HepG2 (cell line): ENCODE data around the gene DNAJC5. TPM values are rescaled to one million over a fixed set of nuclear protein-coding genes. Genes with fewer than 3 reads are reported as not detected.

Source experiments
- ASH2L ChIP-seq: fragments of 300-600, 200-600 bp; sonication (generic); IDR thresholded peaks from 2 replicates; pipeline ENCODE4 v1.7.0; 2017; ENCODE audit warnings: low read depth, mild to moderate bottlenecking, moderate library complexity, mixed read lengths, low read length; ENCODE audit not compliant: insufficient read length
- ETV5 ChIP-seq: IDR thresholded peaks from 2 replicates; pipeline ENCODE4 v1.6.1; 2018; ENCODE audit warnings: missing biosample characterization, missing genetic modification reagents, inconsistent platforms, borderline replicate concordance
- FOSL1 ChIP-seq: sonication (generic); formaldehyde crosslinking; IDR thresholded peaks from 2 replicates; pipeline ENCODE4 v1.9.0; 2021; ENCODE audit warnings: missing genetic modification reagents, borderline replicate concordance
- HINFP ChIP-seq: sonication (generic); formaldehyde crosslinking; IDR thresholded peaks from 2 replicates; pipeline ENCODE4 v1.4.0; 2020; ENCODE audit warnings: low read depth, mild to moderate bottlenecking, missing genetic modification reagents
- KDM2A ChIP-seq: sonication (generic); formaldehyde crosslinking; IDR thresholded peaks from 2 replicates; pipeline ENCODE4 v1.4.0; 2020; ENCODE audit warnings: low read depth, missing genetic modification reagents, borderline replicate concordance
- PLSCR1 ChIP-seq: sonication (generic); formaldehyde crosslinking; IDR thresholded peaks from 2 replicates; pipeline ENCODE4 v1.5.0; 2020; ENCODE audit warnings: missing genetic modification reagents, mild to moderate bottlenecking, borderline replicate concordance
- RAD51 ChIP-seq: fragments of 450-650 bp; IDR thresholded peaks from 2 replicates; pipeline ENCODE4 v1.6.1; 2016; ENCODE audit warnings: borderline replicate concordance
- RBM39 ChIP-seq: fragments of 200-400 bp; formaldehyde crosslinking; IDR thresholded peaks from one replicate; pipeline ENCODE4 v1.6.1; 2018; ENCODE audit warnings: antibody characterized with exemption, mild to moderate bottlenecking, low read depth, low read length; ENCODE audit not compliant: poor library complexity, severe bottlenecking
- RFX5 ChIP-seq: IDR thresholded peaks from 2 replicates; pipeline ENCODE4 v1.6.1; 2011; ENCODE audit warnings: low read depth, low read length, improper control_type of control experiment
- SIX4 ChIP-seq: sonication (generic); formaldehyde crosslinking; IDR thresholded peaks from 2 replicates; pipeline ENCODE4 v1.4.0; 2020; ENCODE audit warnings: missing genetic modification reagents
- SP4 ChIP-seq: sonication (generic); formaldehyde crosslinking; IDR thresholded peaks from 2 replicates; pipeline ENCODE4 v1.8.1; 2023; ENCODE audit warnings: mild to moderate bottlenecking, missing genetic modification reagents
- SRSF4 ChIP-seq: fragments of 200-400 bp; formaldehyde crosslinking; IDR thresholded peaks from one replicate; pipeline ENCODE4 v1.6.1; 2018; ENCODE audit warnings: mild to moderate bottlenecking, low read depth, low read length, moderate library complexity; ENCODE audit not compliant: poor library complexity, severe bottlenecking
- TRIM24 ChIP-seq: sonication (generic); formaldehyde crosslinking; IDR thresholded peaks from 2 replicates; pipeline ENCODE4 v1.8.0; 2022; ENCODE audit warnings: mild to moderate bottlenecking, missing genetic modification reagents
- ZBTB40 ChIP-seq, 2 experiments: fragments of 450-650 bp in 1 of 2; sonication (generic) in 1 of 2; formaldehyde crosslinking in 1 of 2; IDR thresholded peaks; 2 replicates each; pipeline versions ENCODE4 v1.6.1 to v1.8.0; 2016 to 2022; ENCODE audit warnings: antibody characterized with exemption in 1 of 2, mild to moderate bottlenecking in 1 of 2, missing genetic modification reagents in 1 of 2
- ZNF558 ChIP-seq: sonication (generic); formaldehyde crosslinking; IDR thresholded peaks from 2 replicates; pipeline ENCODE4 v1.9.0; 2022; ENCODE audit warnings: mild to moderate bottlenecking, missing genetic modification reagents, borderline replicate concordance
- ZNF747 ChIP-seq: sonication (generic); formaldehyde crosslinking; IDR thresholded peaks from 2 replicates; pipeline ENCODE4 v1.8.1; 2023; ENCODE audit warnings: missing genetic modification reagents, mild to moderate bottlenecking, borderline replicate concordance
- ZNF772 ChIP-seq: sonication (generic); formaldehyde crosslinking; IDR thresholded peaks from 2 replicates; pipeline ENCODE4 v1.5.0; 2020; ENCODE audit warnings: mild to moderate bottlenecking, missing genetic modification reagents
- polyA plus RNA-seq, 8 experiments: library from polyadenylated mRNA; depleted of rRNA in 3 of 8; stranded (reverse) in 7 of 8; unstranded in 1 of 8; fragments of >200 nt; fragmentation: Illumina TruSeq in 4 of 8; extraction: Trizol in 4 of 8; gene quantifications; 2 replicates each; pipeline versions ENCODE4 v1.2.1 to v1.2.3, GENCODE V29; 2011 to 2016; ENCODE audit warnings: low read depth in 4 of 8, missing spikeins in 1 of 8, mixed read lengths in 1 of 8; ENCODE audit not compliant: insufficient read depth in 1 of 8
- total RNA-seq, 5 experiments: library from RNA; depleted of rRNA; stranded (reverse); fragments of >200 nt; fragmentation: Illumina TruSeq; extraction: Trizol; gene quantifications; 2 replicates each; pipeline ENCODE4 v1.2.3, GENCODE V29; 2016; ENCODE audit warnings: low read depth in 1 of 5

Gene DNAJC5
- total and polyA plus RNA-seq, 2 of the 13 experiments (the other 11 are each of a cell fraction or from before 2014, with no cell fraction given) = 42.8 to 64.5 TPM

- TF ChIP-seq HINFP (CRISPR knock-in tag) (no peak; the same call in 1 of the 2 replicates), ZNF772 (no peak), ZNF558 (CRISPR knock-in tag) (no peak), RAD51 (no peak), SP4 (CRISPR knock-in tag) (peak; percentile 12; the same call in 1 of the 2 replicates), FOSL1 (CRISPR knock-in tag) (no peak), ASH2L (no peak), KDM2A (CRISPR knock-in tag) (no peak), RBM39 (peak; percentile 60), SIX4 (CRISPR knock-in tag) (no peak), ZBTB40 (IDR thresholded peaks at IDR 0.05) (no peak), ZBTB40 (CRISPR knock-in tag; IDR thresholded peaks at IDR 0.05) (no peak), PLSCR1 (CRISPR knock-in tag) (no peak), ZNF747 (no peak), TRIM24 (no peak), SRSF4 (no peak), ETV5 (peak; percentile 20; the same call in 1 of the 2 replicates), RFX5 (no peak)
These were observed 73.4 kb downstream of the DNAJC5 start (continued) for GRCh38 chr20:63968136-63968927.
